Neural cell (in vitro differentiated cells): ENCODE measurements around the gene SEPTIN5. TPM values are rescaled to one million over a fixed set of nuclear protein-coding genes. Genes with fewer than 3 reads are reported as not detected.

ENCODE experiments used
- H2AFZ ChIP-seq: fragments of 200-600, 300-800 bp; sonication (generic), shearing (Covaris generic); 2 replicates; pipeline ENCODE4 v1.6.0; 2014; ENCODE audit warnings: low read depth, mild to moderate bottlenecking, antibody characterized with exemption, low read length, moderate library complexity
- H3F3A ChIP-seq: fragments of 200-600 bp; shearing (Covaris generic); 2 replicates; pipeline ENCODE4 v1.6.1; 2016; ENCODE audit warnings: mild to moderate bottlenecking, moderate library complexity, mixed read lengths, antibody characterized with exemption, low read length; ENCODE audit not compliant: insufficient read depth, poor library complexity, severe bottlenecking
- H3K27ac ChIP-seq: fragments of 200-600, 300-800 bp; sonication (generic), shearing (Covaris generic); 2 replicates; pipeline ENCODE4 v1.5.1; 2014; ENCODE audit warnings: mild to moderate bottlenecking, low read length, moderate library complexity
- H3K27me3 ChIP-seq: fragments of 300-800, 200-600 bp; sonication (generic), shearing (Covaris generic); 2 replicates; pipeline ENCODE4 v1.6.0; 2014; ENCODE audit warnings: mild to moderate bottlenecking, low read depth, low read length, moderate library complexity; ENCODE audit not compliant: insufficient read depth
- H3K36me3 ChIP-seq: fragments of 300-800, 200-600 bp; sonication (generic), shearing (Covaris generic); 2 replicates; pipeline ENCODE4 v1.5.1; 2014; ENCODE audit warnings: mild to moderate bottlenecking, antibody characterized with exemption, low read length, moderate library complexity; ENCODE audit not compliant: insufficient read depth
- H3K4me2 ChIP-seq: fragments of 300-800, 200-600 bp; sonication (generic), shearing (Covaris generic); 2 replicates; pipeline ENCODE4 v1.6.0; 2014; ENCODE audit warnings: mild to moderate bottlenecking, low read length
- H3K4me3 ChIP-seq: fragments of 300-800, 200-600 bp; sonication (generic), shearing (Covaris generic); 2 replicates; pipeline ENCODE4 v1.5.1; 2014; ENCODE audit warnings: mild to moderate bottlenecking, low read length, moderate library complexity
- H3K79me2 ChIP-seq: fragments of 200-600 bp; shearing (Covaris generic); replicated peaks from 2 replicates; pipeline ENCODE4 v1.6.0; 2014; ENCODE audit warnings: mild to moderate bottlenecking, low read length, moderate library complexity; ENCODE audit not compliant: insufficient read depth
- H3K9ac ChIP-seq: fragments of 300-800, 200-600 bp; sonication (generic), shearing (Covaris generic); 2 replicates; pipeline ENCODE4 v1.6.1; 2016; ENCODE audit warnings: mild to moderate bottlenecking, low read length, mixed read lengths
- H3K9me2 ChIP-seq: fragments of 200-600 bp; shearing (Covaris generic); 2 replicates; pipeline ENCODE4 v1.6.1; 2016; ENCODE audit warnings: mild to moderate bottlenecking, low read length, mixed read lengths; ENCODE audit not compliant: insufficient read depth
- H3K9me3 ChIP-seq: fragments of 200-600, 300-800 bp; sonication (generic), shearing (Covaris generic); 2 replicates; pipeline ENCODE4 v1.6.1; 2016; ENCODE audit warnings: mild to moderate bottlenecking, mixed run types, low read length, moderate library complexity, mixed read lengths
- H4K20me1 ChIP-seq: fragments of 200-600 bp; shearing (Covaris generic); 2 replicates; pipeline ENCODE4 v1.6.1; 2016; ENCODE audit warnings: mild to moderate bottlenecking, mixed run types; ENCODE audit not compliant: insufficient read depth
- CTCF ChIP-seq: fragments of 450-650 bp; IDR thresholded peaks from 2 replicates; pipeline ENCODE4 v1.5.1; 2014; ENCODE audit warnings: antibody characterized with exemption, mild to moderate bottlenecking, moderate library complexity; ENCODE audit not compliant: poor library complexity, severe bottlenecking
- EP300 ChIP-seq: fragments of 450-650 bp; conservative IDR thresholded peaks from 2 replicates; pipeline ENCODE4 v1.6.1; 2014; ENCODE audit warnings: antibody characterized with exemption, mild to moderate bottlenecking, moderate library complexity; ENCODE audit not compliant: poor library complexity, severe bottlenecking
- EZH2 ChIP-seq: fragments of 200-600, 300-800 bp; shearing (Covaris generic), sonication (generic); IDR thresholded peaks from 2 replicates; pipeline ENCODE4 v1.6.1; 2014; ENCODE audit warnings: antibody characterized with exemption, low read length, borderline replicate concordance, mild to moderate bottlenecking; ENCODE audit not compliant: insufficient read depth, poor library complexity, severe bottlenecking
- MXI1 ChIP-seq: fragments of 450-650 bp; conservative IDR thresholded peaks from 2 replicates; pipeline ENCODE4 v1.6.1; 2014; ENCODE audit warnings: antibody characterized with exemption, mild to moderate bottlenecking; ENCODE audit not compliant: poor library complexity, severe bottlenecking
- POLR2AphosphoS5 ChIP-seq: IDR thresholded peaks from 2 replicates; pipeline ENCODE4 v1.6.1; 2012
- RAD21 ChIP-seq: fragments of 450-650 bp; conservative IDR thresholded peaks from 2 replicates; pipeline ENCODE4 v1.6.1; 2014; ENCODE audit warnings: antibody characterized with exemption, mild to moderate bottlenecking, moderate library complexity
- REST ChIP-seq: IDR thresholded peaks from 2 replicates; pipeline ENCODE4 v1.6.1; 2012; ENCODE audit warnings: borderline replicate concordance
- SMC3 ChIP-seq: fragments of 450-650 bp; conservative IDR thresholded peaks from 2 replicates; pipeline ENCODE4 v1.6.1; 2014; ENCODE audit warnings: antibody characterized with exemption, mild to moderate bottlenecking, moderate library complexity; ENCODE audit not compliant: poor library complexity
- TAF1 ChIP-seq: IDR thresholded peaks from 2 replicates; pipeline ENCODE4 v1.6.1; 2012; ENCODE audit warnings: low read depth
- polyA plus RNA-seq: library from polyadenylated mRNA; depleted of rRNA; stranded (reverse); fragments of >200 nt; gene quantifications from 2 replicates; pipeline ENCODE4 v1.2.3, GENCODE V29; 2014

The SEPTIN5 gene
- polyA plus RNA-seq, 1 donor from 2014 or later: 166 TPM

- Histone ChIP-seq H3K36me3 (peaks cover 14% of the 10 kb centered on the region), H3K9me2 (no peaks in the 10 kb centered on the region), H3K27ac (no peak overlapping the region), H3K27me3 (peaks cover 85% of the 10 kb centered on the region), H3K79me2 (no peaks in the 10 kb centered on the region), H3F3A (no peaks in the 10 kb centered on the region), H3K4me3 (no peak overlapping the region), H3K9ac (no peak overlapping the region), H3K4me2 (no peak overlapping the region), H3K9me3 (no peaks in the 10 kb centered on the region), H2AFZ (no peak overlapping the region), H4K20me1 (peaks cover 53% of the 10 kb centered on the region)
- TF ChIP-seq MXI1: no peak
- TF ChIP-seq TAF1: no peak
- no peak for TF ChIP-seq SMC3
- TF ChIP-seq RAD21: no peak
- TF ChIP-seq POLR2AphosphoS5: no peak
- TF ChIP-seq REST: no peak
- TF ChIP-seq CTCF: no peak
- TF ChIP-seq EP300: no peak
- no peak for TF ChIP-seq EZH2
Observed at GRCh38 chr22:19721330-19722177, 7.3 kb downstream of the SEPTIN5 start.

- Histone ChIP-seq H3F3A (no peaks in the 10 kb centered on the region), H3K9me2 (no peaks in the 10 kb centered on the region), H2AFZ (no peak overlapping the region), H3K4me2 (no peak overlapping the region), H3K9ac (no peak overlapping the region), H3K9me3 (no peaks in the 10 kb centered on the region), H3K36me3 (peaks cover 14% of the 10 kb centered on the region), H3K27me3 (peaks cover 90% of the 10 kb centered on the region), H3K79me2 (no peaks in the 10 kb centered on the region), H4K20me1 (peaks cover 50% of the 10 kb centered on the region), H3K27ac (no peak overlapping the region), H3K4me3 (no peak overlapping the region)
- TF ChIP-seq REST (no peak), EP300 (no peak)
Observed at GRCh38 chr22:19722178-19722981, 8.1 kb downstream of the SEPTIN5 start.
